Right atrium auricular region (tissue), 2 donors: ENCODE measurements around the gene MAP2. TPM values are rescaled to one million over a fixed set of nuclear protein-coding genes. Genes with fewer than 3 reads are reported as not detected.

Experiments used
- DNase-seq: peaks from one replicate; pipeline ENCODE4 v3.0.0-alpha.2; 2019; ENCODE audit warnings: low spot score
- H3K27ac ChIP-seq, 2 donors: fragments of 200-600 bp; sonication (generic); 1 replicate in 1 of 2; 2 replicates in 1 of 2; pipeline ENCODE4 v1.5.1; 2016 to 2019
- H3K27me3 ChIP-seq, 2 donors: fragments of 200-600 bp; sonication (generic); one replicate each; pipeline versions ENCODE4 v1.5.1 to v1.6.0; 2017 to 2019
- H3K36me3 ChIP-seq: fragments of 200-600 bp; sonication (generic); one replicate; pipeline ENCODE4 v1.5.1; 2016
- H3K4me1 ChIP-seq, 2 donors: fragments of 200-600 bp; sonication (generic); one replicate each; pipeline versions ENCODE4 v1.5.1 to v1.6.0; 2017 to 2019
- H3K4me3 ChIP-seq, 2 donors: fragments of 200-600 bp; sonication (generic); 1 replicate in 1 of 2; 2 replicates in 1 of 2; pipeline ENCODE4 v1.5.1; 2017 to 2019; ENCODE audit warnings: mild to moderate bottlenecking in 1 of 2, moderate library complexity in 1 of 2
- H3K9me3 ChIP-seq, 2 donors: fragments of 200-600 bp; sonication (generic); one replicate each; pipeline ENCODE4 v1.5.1; 2019
- CTCF ChIP-seq, 2 donors: fragments of 200-600 bp; sonication (generic); IDR thresholded peaks; one replicate each; pipeline ENCODE4 v1.5.1; 2019; ENCODE audit warnings: antibody characterized with exemption in 2 of 2
- total RNA-seq, 2 donors: library from RNA; depleted of rRNA; stranded (reverse); fragments of >200 nt; gene quantifications; one replicate each; pipeline ENCODE4 v1.1.0, GENCODE V29; 2016

MAP2 gene
- 1 to 10 TPM; 6.5 to 6.7 TPM for total RNA-seq

- TF ChIP-seq CTCF (IDR thresholded peaks at IDR 0.05), result peak; percentile 84 to 94
- peaks cover 0 to 11% of the 10 kb centered on the region in 2 donors for H3K4me1 ChIP-seq
- H3K9me3 ChIP-seq, result no peaks in the 10 kb centered on the region
- DNase-seq, result peak; percentile 73
- peak within 1 kb of the TSS; percentile 45 to 62 for H3K4me3 ChIP-seq
- no peaks in the 10 kb centered on the region for H3K27me3 ChIP-seq
- H3K36me3 ChIP-seq, result no peaks in the 10 kb centered on the region
- peak within 1 kb of the TSS in 1 of 2 donors; percentile 49 for H3K27ac ChIP-seq
These were observed at the start of gene MAP2 for GRCh38 chr2:209423562-209424198. MAP2 (plus strand) TSS chr2:209424047; CDS start chr2:209653171, 229,124 bp downstream.

- no peak overlapping the region for H3K27ac ChIP-seq
- TF ChIP-seq CTCF (IDR thresholded peaks at IDR 0.05), result no peak
- H3K4me1 ChIP-seq, result no peaks in the 10 kb centered on the region
- no peaks in the 10 kb centered on the region for H3K27me3 ChIP-seq
- H3K9me3 ChIP-seq, result peaks cover 0 to 21% of the 10 kb centered on the region in 2 donors
- H3K4me3 ChIP-seq, result no peak overlapping the region
- no peaks in the 10 kb centered on the region for H3K36me3 ChIP-seq
- DNase-seq, result no peak
These were observed 47.2 kb upstream of the MAP2 start for GRCh38 chr2:209376686-209377085.

GRCh38 chr2:209380293-209380692 is 43.6 kb upstream of the MAP2 start:
- Histone ChIP-seq H3K36me3 (no peaks in the 10 kb centered on the region), H3K4me3 (no peak overlapping the region), H3K9me3 (peaks cover 0 to 8% of the 10 kb centered on the region in 2 donors), H3K27ac (no peak overlapping the region), H3K4me1 (no peaks in the 10 kb centered on the region), H3K27me3 (no peaks in the 10 kb centered on the region)
- no peak for TF ChIP-seq CTCF (IDR thresholded peaks at IDR 0.05)
- no peak for DNase-seq

- Histone ChIP-seq H3K36me3 (no peaks in the 10 kb centered on the region), H3K4me1 (no peaks in the 10 kb centered on the region), H3K4me3 (no peak overlapping the region), H3K9me3 (peaks cover 0 to under 1% of the 10 kb centered on the region in 2 donors), H3K27me3 (no peaks in the 10 kb centered on the region), H3K27ac (no peak overlapping the region)
- no peak for TF ChIP-seq CTCF (IDR thresholded peaks at IDR 0.05)
- DNase-seq, result no peak
These were observed 42.8 kb upstream of the MAP2 start for GRCh38 chr2:209381091-209381490.

GRCh38 chr2:209382775-209383174 is 41.1 kb upstream of the MAP2 start:
- no peaks in the 10 kb centered on the region for H3K27me3 ChIP-seq
- no peaks in the 10 kb centered on the region for H3K9me3 ChIP-seq
- no peak overlapping the region for H3K4me3 ChIP-seq
- DNase-seq, result no peak
- no peak for TF ChIP-seq CTCF (IDR thresholded peaks at IDR 0.05)
- H3K27ac ChIP-seq, result no peak overlapping the region
- H3K36me3 ChIP-seq, result no peaks in the 10 kb centered on the region
- H3K4me1 ChIP-seq, result no peaks in the 10 kb centered on the region

- Histone ChIP-seq H3K9me3 (no peaks in the 10 kb centered on the region), H3K27ac (no peak overlapping the region), H3K4me3 (no peak overlapping the region), H3K4me1 (no peaks in the 10 kb centered on the region), H3K27me3 (no peaks in the 10 kb centered on the region), H3K36me3 (no peaks in the 10 kb centered on the region)
- no peak for DNase-seq
- TF ChIP-seq CTCF (IDR thresholded peaks at IDR 0.05), result no peak
These were observed 40.6 kb upstream of the MAP2 start for GRCh38 chr2:209383212-209383611.
